Lung microvascular endothelial cell (primary cell): Measurements from ENCODE around the gene SURF4. TPM values are rescaled to one million over a fixed set of nuclear protein-coding genes. Genes with fewer than 3 reads are reported as not detected.
A peak's percentile ranks its signal among the peaks of the same experiment; 100 is the strongest.

Source experiments
- DNase-seq, 2 donors: peaks; one replicate each; pipeline versions ENCODE4 v3.0.0 to v3.0.0-alpha.2; 2010; ENCODE audit warnings: low read depth in 2 of 2
- total RNA-seq: library from RNA; depleted of rRNA; stranded (reverse); fragments of >200 nt; gene quantifications from 2 replicates; pipeline ENCODE4 v1.2.1, GENCODE V29; 2014

The SURF4 gene
- 249 and 303 TPM in 2 replicates for total RNA-seq

GRCh38 chr9:133375724-133376654, at the start of gene SURF4, which contains the start of gene STKLD1:
TSS of gene SURF4 (minus strand) at chr9:133376060. CDS start at chr9:133375969, 91 bp downstream.
TSS of gene STKLD1 (plus strand) at chr9:133376366. CDS start at chr9:133376474, 108 bp downstream.
- peak; percentile 98 for DNase-seq

DNA sequence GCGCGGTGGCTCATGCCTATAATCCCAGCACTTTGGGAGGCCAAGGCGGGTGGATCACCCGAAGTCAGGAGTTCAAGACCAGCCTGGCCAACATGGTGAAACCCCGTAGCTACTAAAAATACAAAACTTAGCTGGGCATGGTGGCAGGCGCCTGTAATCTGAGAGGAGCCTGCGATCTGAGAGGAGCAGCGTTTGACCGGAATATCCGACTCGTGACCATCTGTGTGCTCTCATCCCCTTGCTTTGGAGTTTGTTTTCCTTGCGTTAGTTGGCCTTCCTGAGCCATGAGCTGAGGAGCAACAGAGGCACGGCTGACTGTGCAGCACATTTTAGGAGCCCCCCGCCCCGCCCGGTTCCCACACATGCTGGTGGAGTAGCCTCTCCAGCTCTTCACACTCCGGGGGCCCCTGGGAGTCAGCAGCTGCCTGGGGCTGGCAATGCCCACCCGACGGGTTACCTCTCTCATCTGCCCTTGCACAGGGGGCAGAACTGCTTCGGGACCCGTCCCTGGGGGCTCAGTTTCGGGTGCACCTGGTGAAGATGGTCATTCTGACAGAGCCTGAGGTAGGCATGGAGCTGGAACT, 49.3 kb upstream of the SURF4 start:
- DNase-seq = no peak

DNA sequence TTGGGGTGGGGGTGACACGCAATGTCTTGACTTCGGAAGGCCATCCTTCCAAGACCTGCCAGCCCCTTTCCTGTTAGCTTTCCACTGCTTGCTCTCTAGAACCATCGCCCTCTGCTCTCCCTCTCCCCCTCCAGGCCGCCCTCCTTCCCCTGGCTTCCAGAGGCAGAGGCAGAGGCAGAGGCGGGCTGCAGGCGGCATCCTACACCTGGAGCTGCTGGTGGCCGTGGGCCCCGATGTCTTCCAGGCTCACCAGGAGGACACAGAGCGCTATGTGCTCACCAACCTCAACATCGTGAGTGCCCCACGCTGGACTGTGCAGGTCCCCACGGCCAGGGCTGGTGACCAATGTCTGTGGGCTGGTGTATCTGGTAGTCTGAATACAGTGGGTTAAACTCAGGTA, 48.3 kb upstream of the SURF4 start:
- no peak for DNase-seq

DNA sequence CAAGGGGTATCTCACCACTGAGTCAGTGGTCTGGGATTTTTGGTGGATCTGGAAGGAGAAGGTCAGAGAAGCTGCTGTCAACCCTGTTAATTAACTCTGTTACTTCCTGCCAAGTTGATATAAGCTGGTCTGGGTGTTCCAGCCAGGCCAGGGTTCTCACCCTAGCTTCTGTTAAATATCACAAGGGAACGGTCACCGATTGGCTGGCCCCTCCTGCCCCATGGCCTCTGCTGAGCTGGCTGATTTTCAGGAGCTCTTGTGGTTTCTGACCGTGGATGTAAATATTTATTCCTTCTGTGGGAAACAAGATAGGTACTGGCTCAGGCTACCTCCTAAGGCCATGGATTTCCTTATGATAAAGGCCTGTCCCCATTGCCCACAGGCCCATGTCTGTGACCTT, 47.4 kb upstream of the SURF4 start:
- DNase-seq = no peak

GRCh38 chr9:133421615-133422542, 46.0 kb upstream of the SURF4 start, which contains the start of gene ADAMTS13:
TSS of gene ADAMTS13 (plus strand) at chr9:133422367. CDS start at chr9:133422444, 77 bp downstream.
- DNase-seq = no peak

DNA sequence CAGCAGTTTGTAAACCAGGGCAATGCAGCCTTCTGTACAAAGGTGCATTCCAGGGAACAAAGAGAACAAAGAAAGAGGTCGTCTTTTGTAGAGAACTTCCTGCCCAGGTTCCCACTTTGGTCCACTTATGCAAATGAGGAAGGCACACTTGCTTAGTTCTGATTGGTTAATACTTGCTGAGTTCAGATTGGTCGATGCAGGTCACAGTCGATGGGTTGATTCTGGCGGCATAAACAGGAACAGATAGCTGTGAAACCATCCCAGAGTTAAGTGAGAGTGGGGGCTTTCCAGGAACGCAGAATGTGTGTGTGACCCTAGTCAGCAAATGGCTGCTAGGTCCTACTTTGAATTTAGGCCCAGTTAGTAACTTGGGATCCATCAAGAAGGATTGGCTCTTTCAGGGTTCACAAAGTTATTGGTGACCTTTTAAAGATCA, 44.5 kb upstream of the SURF4 start:
- DNase-seq = no peak

- DNase-seq = no peak
Measured at GRCh38 chr9:133419005-133419404, 43.1 kb upstream of the SURF4 start.

- peak; percentile 83 to 84 for DNase-seq
Measured at GRCh38 chr9:133417541-133418461, 41.9 kb upstream of the SURF4 start, which contains the start of gene REXO4. TSS of gene REXO4 (minus strand) at chr9:133418010. CDS start at chr9:133417844, 166 bp downstream.

DNA sequence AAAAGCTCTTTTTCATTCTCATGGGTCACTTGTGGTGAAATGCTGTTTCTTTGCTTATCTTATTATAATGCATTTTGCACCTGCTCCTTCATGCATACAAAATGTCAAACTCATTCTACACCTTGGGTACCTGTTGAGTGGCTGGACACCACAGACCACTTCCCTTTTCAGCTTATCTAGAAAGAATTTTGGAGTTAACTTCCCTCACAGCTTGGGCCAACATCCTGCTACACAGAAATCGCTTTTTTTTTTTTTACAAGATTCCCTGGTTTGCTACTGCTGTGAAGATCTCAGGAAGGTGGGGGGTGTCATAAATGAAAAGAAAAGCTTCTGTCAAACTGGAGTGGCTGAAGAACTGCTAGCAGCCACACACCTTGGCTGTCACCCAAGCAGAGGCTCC, 39.3 kb upstream of the SURF4 start:
- no peak for DNase-seq

DNA sequence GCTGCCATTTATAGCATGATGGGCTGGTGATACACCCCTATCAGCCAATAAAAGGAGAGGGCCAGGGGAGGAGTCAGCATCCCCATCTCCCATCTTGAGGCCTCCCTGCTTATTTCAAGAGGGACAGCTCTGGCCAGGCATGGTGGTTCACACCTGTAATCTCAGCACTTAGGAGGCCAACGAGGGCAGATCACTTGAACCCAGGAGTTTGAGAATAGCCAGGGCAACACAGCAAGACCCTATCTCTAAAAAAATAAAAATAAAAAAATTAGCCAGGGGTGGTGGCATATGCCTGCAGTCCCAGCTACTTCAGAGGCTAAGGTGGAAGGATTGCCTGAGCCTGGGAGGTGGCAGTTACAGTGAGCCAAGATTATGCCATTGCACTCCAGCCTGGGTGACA, 32.2 kb upstream of the SURF4 start:
- DNase-seq = no peak

GRCh38 chr9:133406480-133407307, 30.8 kb upstream of the SURF4 start:
- DNase-seq = peak; percentile 79 to 86

GRCh38 chr9:133405508-133406438, 29.9 kb upstream of the SURF4 start:
- DNase-seq = peak; percentile 11 to 77

DNA sequence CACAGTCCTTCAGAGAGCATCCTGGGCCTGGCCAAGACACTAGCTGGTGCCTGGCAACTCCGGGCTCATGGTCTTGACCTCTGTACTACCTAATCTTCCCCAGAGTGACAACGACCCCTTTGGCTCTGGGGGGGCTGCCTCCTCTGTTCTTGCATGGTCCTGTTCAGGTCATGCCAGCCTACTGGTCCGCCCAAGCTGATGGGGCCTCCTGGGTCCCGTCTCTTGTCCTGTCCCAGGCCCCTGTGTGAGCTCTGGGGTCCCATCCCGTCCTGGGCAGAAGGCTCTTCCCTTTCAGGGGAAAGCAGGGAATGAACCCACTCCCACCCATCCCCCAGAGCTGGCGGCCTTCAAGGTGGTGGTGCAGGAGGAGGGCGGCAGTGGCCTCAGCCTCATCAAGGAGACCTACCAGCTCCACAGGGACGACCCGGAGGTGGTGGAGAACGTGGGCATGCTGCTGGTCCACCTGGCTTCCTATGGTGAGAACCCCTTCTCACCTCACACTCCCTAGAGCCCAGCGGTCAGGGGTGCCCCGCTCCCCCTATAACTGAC, 28.7 kb upstream of the SURF4 start:
- no peak for DNase-seq

- DNase-seq = peak; percentile 16 to 52
Measured at GRCh38 chr9:133403766-133404453, 28.1 kb upstream of the SURF4 start.

DNA sequence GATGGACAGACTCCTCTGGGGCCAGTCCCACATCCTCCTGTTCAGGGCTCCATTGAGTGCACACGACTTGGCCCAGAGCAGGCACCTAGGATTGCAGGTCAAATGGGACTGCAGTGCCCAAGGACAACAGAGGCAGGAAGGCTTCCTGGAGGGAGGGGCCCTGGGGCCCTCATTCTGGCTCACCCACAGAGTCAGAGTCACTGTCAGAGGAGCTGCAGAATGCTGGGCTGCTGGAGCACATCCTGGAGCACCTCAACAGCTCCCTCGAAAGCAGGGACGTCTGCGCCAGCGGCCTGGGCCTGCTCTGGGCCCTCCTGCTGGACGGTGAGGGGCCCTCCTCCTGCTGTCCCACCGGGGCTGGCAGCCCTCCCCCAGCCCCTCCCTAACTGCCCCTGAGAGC, 26.8 kb upstream of the SURF4 start:
- DNase-seq = no peak

- DNase-seq = no peak
Measured at GRCh38 chr9:133401588-133401987, 25.7 kb upstream of the SURF4 start.

DNA sequence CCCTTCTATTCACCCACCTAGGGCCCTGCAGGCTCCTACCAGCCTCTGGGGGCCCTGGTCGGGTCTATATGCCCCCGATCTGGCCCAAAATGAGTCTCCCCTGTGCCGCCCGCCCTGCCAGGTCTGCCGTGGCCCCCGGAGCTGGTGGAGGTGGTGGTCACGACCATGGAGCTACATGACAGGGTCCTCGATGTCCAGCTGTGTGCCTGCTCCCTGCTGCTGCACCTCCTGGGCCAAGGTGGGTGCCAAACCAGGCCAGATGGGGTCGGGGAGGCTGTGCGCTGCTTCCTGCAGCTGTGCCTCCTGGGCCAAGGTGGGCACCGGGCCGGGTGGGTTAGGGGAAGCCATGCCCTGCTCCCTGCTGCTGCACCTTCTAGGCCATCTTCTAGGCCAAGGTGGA, 24.4 kb upstream of the SURF4 start:
- DNase-seq = no peak
